ENCODE results near the gene SEC24D.
"Not testable (repeated sequence)": the region's sequence is repeated elsewhere in the genome, so short reads cannot be mapped to it uniquely, and the experiment has no call there.

DNA sequence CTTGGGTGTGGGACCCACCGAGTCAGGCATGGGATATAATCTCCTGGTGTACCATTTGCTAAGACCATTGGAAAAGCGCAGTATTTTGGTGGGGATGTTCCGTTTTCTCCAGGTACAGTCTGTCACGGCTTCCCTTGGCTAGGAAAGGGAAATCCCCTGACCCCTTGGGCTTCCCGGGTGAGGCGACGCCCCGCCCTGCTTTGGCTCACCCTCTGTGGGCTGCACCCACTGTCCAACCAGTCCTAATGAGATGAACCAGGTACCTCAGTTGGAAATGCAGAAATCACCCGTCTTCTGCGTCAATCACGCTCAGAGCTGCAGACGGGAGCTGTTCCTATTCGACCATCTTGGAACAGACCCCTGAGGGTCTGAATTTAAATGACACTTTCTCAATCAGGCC is 53.0 kb downstream of the SEC24D start:
- TF ChIP-seq, protein P1, sequence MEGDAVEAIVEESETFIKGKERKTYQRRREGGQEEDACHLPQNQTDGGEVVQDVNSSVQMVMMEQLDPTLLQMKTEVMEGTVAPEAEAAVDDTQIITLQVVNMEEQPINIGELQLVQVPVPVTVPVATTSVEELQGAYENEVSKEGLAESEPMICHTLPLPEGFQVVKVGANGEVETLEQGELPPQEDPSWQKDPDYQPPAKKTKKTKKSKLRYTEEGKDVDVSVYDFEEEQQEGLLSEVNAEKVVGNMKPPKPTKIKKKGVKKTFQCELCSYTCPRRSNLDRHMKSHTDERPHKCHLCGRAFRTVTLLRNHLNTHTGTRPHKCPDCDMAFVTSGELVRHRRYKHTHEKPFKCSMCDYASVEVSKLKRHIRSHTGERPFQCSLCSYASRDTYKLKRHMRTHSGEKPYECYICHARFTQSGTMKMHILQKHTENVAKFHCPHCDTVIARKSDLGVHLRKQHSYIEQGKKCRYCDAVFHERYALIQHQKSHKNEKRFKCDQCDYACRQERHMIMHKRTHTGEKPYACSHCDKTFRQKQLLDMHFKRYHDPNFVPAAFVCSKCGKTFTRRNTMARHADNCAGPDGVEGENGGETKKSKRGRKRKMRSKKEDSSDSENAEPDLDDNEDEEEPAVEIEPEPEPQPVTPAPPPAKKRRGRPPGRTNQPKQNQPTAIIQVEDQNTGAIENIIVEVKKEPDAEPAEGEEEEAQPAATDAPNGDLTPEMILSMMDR (conservative IDR thresholded peaks at IDR 0.05; ENCODE audit: low read length), result not testable (repeated sequence)
- not testable (repeated sequence) for TF ChIP-seq EZH2phosphoT487 (IDR thresholded peaks at IDR 0.05; ENCODE audit: borderline replicate concordance)
